ENCODE measurements around the gene AKAIN1.

Gene AKAIN1

DNA sequence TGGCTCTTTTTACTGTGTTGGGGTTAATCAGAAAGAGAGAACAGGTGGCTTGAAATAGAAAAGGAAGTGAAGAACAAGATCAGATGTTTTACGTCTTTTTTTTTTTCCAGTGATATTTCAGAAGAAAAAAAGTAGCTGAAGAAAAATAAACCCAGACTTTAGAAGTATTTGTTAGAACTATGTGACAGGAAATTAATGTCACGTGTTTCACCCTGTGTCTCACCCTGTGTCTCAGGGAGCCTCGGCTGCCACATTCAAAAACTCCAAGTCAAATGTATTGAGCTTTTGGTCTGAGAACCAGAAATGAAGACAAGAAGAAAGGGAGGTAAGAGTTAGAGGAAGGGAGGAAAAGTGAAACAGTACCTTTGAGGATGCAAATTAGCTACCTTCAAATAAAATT is 38.0 kb downstream of the AKAIN1 start:
- DNase-seq (ENCODE audit: low read depth), result no peak

DNA sequence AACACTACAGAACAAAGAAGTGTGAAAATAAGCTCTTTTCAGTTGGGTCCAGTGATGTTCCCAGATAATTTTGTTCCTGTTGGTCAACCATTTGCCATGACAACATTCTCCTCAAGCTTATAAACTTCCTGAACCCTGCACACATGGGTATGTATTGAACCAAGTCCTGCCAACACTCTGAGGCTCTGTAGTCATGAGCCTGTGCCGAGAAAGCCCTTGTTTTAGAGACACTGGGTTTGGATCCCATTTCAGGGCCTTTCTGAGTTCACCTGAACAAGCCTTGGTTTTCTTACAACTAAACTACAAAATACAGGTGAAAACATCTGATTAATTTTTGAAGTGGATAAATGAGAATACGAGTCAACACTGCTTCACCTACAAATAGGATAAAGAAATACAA is 38.5 kb downstream of the AKAIN1 start:
- DNase-seq (ENCODE audit: low read depth), result no peak

DNA sequence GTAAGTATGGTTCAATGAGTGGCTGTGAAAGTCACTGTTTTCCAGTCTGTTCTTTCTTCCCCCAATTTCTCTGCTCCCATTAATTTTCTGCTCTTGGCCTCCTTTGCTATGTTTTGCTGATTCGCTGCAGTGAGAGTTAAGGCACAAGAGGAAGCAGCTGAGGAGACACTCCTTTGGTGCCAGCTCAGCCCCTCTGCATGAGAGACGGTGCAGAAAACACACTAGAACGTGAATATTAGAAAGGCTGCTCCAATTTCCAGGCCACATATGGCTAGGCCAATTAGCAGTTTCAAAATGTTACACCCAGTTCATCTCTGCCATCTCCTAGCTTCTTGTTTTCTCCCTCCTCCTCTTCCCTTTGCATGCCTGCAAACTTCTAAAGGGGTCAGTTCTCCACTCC is 38.9 kb downstream of the AKAIN1 start:
- no peak for DNase-seq (ENCODE audit: low read depth)

DNA sequence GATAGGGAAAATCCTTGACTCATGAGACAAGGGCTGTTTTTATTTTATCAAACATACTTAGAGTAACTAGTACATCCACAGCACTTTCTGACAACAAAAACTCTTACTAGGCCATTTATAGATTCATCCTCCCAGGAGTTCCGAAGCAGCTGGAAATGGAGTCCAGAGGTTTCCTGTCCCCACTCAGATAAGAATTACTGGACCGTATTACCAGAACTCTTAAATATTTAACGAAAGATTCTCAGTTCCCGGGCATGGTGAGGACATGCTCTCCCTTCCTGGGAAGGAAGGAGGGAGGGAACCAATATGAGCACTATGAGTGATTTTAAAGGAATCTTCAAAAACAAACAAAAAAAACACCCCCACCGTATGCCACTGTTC is 41.2 kb downstream of the AKAIN1 start:
- DNase-seq (ENCODE audit: low read depth), result no peak

DNA sequence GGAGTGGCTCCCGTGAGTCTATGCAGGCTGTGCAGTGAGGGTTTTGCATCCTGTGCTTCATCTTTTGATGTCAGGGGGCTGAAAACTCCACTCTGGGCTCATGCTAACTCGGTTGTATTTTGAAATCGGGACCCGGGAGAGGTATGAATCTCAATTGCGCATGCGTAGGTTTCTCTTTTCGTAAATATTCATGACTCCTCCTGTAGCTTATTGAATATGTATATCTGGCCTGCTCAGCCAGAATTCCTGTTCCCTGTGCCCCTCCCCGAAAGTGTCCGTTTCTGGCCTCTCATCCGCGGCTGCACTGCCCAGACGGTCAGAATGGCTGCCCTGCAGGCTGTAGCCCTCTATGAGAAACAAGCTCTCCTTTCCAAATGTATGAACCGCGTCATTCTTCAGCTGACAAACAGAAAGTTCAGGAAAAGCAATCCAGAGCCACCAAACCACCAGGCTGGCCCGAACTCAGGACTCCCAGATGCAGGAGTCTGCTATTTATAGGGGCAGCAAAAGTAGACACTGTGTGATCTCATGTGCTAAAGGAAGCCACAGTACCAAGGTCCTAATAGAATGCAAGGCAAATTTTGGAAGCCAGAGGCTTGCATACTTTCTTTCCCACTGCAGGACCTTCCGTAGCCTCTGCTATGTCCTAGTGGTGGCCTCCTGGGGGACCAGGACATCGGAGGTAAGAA is 41.7 kb downstream of the AKAIN1 start:
- no peak for DNase-seq (ENCODE audit: low read depth)

DNA sequence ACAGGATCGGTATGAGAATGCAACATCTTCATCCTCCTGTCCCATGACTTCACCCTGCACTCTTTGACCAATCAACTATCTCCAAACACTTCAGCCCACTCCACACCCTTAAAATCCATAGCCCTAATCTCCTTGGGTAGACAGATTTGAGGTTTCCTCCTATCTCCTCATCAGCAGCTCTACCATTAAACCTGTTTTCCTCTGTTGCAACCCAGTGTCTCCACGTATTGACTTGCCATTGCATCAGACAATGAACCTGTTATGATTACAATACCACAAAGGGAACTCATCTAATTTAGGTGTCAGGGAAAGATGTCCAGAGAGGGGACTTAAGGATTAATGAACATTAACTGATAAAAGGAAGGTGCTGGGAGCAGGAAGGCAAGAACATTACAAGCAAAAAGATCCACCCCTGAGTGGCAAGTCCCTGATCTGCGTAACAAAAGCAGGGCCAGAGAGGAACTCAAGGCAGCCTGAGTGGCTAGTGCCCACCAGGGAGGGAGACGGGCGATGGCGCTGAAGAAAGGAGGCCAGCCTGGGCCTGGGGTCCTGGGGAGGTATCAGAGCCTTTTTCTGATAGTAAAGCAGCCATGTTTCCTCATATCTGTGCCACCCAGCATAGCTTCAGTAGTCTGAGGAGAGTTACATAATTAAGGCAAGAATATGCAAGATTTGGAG is 44.6 kb downstream of the AKAIN1 start:
- DNase-seq (ENCODE audit: low read depth), result no peak

DNA sequence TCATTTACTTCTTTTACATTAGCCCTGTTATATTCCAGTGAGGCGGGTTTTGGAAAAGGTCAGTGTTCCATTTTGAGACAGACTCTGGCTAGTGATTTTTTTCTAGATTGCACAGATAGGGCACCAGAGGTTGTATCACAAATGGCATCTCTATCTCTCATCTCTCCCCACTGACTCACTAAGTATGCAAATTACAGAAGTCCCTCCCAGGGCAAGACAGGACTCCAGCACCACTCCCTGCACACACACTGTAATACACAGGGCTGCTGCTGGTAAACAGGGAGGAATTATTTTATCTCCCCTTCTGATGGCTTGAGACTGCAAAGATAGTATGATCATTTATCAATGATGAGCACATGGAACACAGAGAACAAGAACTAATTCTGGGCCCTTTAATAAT is 46.2 kb downstream of the AKAIN1 start:
- DNase-seq (ENCODE audit: low read depth), result no peak

DNA sequence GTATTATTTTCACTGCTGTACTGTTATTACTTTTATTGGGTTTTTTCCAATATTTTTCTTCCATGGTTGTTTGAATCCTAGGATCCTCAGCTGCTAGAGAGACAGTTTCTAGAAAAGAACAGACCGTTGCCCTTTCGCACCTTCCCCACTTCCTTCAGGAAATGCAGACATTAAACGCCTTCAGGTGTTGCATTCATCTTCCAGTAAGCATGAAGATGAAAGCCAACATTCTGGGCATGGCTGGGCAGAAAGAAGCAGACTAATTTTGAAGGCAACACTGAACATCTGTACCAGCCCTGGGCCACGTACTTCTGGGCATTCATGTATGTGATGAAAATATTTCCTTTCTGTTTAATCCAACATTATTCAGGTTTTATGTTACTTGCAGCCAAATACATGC is 51.0 kb downstream of the AKAIN1 start:
- DNase-seq (ENCODE audit: low read depth), result no peak

DNA sequence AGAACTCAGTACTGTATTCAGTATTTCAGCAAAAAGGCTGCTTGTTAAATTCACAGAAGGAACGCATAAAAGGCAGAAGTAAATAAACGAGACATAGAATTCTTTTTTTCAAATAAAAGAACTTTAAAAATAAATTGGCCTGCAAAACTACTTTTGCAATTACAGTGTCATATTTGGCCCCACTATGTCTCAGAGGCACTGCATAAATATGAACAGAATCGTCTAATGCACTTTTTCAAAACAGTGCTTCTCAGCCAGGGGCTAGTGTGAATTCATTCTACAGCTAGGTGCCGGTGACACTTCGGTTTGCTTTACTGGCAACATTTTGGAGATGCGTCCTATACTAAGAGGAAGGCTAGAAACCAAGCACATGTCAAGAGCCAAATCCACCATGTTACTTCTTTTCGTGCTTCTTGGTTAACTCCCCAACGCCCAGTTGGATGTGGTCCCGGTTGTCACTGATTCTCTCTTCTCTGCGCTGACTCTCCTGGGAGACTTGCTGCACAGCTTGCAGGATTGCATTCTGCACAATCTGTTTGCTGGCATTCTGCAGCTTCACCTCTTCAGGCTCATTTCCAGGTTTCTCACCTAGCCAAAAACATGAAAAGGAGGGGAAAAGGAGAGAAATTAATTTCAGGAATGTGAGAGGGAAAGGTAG is 51.8 kb downstream of the AKAIN1 start:
- DNase-seq (ENCODE audit: low read depth), result no peak

DNA sequence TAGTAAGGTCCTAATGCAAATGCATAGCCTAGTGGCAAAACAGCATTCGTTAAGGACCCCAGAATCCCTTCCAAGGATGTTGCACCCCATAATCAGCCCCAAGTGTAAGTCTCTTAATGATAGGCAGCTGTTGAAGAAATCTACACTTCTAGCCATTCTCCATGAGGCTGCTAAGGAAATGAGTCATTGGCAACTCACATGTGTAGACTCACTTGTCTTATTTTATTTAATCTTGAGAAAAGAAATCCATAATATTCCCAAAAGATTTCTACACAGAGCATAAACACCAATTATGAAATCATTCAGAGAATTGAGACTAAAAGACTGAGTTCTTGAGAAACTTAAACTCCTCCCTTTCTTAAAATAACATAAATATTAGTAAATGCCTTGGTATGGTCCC is 52.4 kb downstream of the AKAIN1 start:
- DNase-seq (ENCODE audit: low read depth), result no peak

DNA sequence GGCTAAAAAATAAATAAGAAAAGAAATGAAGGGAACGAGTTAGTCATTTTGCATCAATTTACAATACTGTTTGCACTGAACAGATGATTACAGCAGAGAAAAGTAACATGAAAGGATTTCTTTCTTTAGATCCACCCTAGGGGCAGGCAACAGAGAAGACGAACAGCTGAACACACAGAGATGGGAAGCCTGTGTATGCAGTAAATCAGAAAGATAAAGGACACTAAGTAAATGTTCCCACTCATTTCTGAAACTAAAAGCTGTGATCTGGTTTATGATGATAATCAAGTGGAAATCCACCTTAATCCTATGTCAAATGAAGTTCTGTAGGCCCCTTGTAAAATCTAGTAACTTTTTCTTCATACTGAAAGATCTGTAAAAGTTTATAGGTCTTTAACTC is 54.2 kb downstream of the AKAIN1 start:
- DNase-seq (ENCODE audit: low read depth), result no peak

DNA sequence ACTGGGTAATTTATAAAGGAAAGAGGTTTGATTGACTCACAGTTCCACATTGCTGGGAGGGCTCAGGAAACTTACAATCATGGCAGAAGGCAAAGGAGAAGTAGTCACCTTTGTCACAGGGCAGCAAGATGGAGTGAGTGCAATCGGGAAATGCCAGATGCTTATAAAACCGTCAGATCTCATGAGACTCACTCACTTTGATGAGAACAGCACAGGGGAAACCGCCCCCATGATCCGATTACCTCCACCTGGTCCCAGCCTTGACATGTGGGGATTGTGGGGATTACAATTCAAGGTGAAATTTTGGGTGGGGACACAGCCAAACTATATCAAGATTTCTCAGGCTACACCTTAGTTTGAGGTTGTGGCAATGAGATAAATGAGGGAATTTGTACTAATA is 54.9 kb downstream of the AKAIN1 start:
- no peak for DNase-seq (ENCODE audit: low read depth)

DNA sequence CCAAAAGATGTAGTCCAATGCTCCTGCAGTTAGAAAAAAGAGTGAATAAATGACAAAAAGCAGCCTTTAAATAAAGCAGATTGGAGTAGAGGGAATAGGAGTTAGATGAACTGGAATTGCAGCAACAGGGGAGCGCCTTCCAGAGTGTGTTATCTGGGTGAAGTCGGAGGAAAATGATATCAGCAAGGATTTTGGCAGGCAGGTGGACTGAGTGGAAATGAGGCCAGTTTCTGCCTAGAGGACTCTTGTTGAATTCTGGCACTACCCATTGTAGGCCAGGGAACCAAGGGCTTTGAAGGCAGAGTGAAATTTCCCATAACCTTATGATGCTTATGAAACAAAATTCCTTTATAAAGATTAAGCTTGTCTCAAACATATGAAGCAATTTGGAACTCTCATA is 59.8 kb downstream of the AKAIN1 start:
- DNase-seq (ENCODE audit: low read depth), result no peak

DNA sequence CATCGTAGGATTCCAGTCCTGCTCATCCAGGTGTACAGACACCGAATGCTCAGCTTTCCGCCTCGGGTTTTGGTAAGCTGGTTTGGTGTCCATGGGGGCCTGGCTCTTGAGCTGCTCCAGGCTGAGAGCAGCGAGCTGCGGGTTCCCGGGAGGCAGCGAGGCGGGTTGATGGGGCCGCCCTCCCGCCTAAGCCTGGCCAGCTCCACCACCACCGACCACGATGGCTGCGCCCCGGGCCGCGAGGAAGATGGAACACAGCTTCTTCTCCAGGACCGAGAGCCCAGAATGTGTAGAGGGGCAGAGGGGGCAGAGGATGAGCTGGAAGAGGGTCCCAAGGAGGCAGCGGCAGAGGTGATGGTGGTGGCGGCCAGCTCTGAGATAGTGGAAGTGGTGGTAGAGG is 64.1 kb downstream of the AKAIN1 start:
- no peak for DNase-seq (ENCODE audit: low read depth)

DNA sequence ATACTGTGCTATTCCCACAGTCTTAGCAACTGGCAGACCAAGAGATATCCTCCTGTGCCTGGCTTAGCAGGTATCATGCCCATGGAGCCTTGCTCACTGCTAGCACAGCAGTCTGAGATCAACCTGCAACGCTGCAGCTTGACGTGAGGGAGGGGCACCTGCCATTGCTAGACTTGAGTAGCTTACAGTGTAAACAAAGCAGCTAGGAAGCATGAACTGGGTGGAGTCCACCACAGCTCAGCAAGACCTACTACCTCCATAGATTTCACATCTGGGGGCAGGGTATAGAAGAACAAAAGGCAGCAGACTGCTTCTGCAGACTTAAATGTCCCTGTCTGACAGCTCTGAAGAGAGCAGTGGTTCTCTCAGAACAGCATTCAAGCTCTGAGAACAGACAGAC is 74.8 kb downstream of the AKAIN1 start:
- no peak for DNase-seq (ENCODE audit: low read depth)

DNA sequence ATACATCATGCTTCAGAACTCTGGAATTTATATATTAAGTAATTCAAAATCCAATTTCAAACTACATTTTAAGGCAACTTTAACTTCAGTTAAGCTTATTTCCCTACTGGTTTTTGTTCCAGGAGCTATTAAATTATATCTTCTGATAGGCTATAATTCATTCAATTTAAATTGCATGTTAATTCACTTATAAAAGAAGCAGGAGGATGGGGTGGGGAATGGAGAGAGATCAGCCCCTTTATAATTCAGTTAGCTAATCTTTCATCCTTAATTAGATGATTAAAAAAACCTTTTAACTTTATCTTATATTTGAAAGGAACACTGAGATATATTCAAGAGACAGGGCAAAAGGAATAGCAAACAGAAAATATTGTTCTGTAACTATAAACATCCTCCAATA is 86.8 kb downstream of the AKAIN1 start:
- DNase-seq (ENCODE audit: low read depth), result no peak

DNA sequence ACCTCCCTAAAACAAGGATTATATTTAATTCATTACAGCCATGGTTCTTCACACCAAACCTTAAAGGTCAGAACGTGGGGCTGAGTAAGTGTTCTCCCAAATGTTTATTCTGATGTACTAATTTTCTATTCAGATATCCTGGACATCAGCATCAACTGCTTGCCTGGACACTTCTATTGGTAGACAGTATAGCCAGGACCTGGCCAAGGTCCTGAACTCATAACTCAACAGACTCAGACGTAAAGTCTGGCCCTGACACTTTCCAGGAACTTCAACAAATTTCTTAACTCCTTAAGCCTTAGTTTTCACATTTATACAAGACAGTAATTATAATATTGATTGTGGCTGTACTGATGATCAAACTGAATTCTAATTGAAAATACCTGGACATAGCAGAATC is 89.1 kb downstream of the AKAIN1 start:
- no peak for DNase-seq (ENCODE audit: low read depth)

DNA sequence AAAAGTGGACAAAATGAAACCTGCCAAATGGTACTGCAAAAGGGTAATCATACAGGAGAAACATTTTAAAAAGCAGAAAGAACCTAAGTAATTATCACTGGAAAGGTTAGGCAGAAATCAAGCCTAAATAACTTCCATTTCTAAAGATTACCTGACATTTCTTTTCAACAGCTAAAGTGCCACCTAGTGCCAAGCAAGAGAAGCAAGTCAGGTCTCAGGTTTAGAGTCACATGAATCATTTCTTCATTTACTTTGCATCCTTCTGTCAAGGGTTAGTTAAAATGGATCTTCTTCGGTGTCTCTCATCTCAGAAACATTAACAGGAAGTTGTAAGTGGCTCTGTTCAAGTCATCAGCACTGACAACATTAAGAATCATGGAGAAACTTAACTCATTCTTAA is 90.3 kb downstream of the AKAIN1 start:
- no peak for DNase-seq (ENCODE audit: low read depth)

DNA sequence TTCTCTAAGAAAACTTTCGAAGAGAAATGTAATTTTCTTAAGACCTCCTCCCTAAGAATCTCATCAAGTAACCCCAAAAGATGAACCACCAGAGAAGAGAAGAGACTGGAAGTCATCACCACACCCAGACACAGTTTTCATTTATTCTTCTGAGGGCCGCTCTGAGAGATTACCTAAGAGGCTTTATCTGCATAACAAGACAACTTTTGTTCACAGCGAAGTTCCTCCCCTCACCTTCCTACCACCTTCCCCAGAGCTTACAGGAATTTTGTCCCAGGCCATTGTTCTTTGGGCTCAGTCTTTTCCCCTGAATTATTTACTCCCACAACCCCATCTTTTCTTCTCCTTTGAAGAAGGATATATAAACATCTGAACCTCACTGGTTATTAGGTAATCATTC is 92.8 kb downstream of the AKAIN1 start:
- DNase-seq (ENCODE audit: low read depth), result no peak

DNA sequence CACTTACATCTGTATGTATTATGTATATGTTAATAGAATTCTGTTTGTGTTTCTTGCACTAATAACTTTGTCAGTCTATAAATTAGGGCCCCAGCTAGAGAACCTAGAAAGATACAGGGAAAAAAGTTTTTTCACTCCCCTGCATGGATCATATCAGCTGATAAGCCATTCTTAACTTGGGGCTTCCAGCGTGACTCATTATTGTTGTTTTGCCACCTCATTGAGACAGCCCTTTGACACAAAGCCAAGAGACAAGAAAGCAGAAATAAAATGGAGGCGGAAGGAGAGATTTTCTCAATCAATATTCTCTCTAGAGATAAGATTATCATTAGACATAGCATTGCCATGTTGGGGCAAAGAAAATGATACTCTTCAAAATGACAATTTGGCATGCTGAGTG is 93.4 kb downstream of the AKAIN1 start:
- no peak for DNase-seq (ENCODE audit: low read depth)

DNA sequence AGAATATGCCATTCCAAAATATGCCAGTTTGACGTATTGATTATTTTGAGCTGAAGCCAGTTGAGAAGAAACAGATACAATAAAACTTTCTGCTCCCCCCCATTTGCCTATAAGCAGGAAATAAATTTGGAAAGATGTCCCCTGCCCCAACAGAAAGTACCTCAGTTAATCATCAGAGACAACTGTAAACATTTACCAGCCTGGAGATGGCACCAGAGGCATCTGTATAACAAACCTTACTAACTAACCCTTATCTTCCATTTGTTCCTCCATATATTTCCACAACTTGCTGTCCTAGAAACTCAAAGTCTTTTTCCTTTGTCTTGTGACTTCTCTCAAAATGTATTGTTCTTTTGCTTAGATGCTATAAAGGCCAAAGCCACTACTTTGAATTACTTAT is 93.8 kb downstream of the AKAIN1 start:
- DNase-seq (ENCODE audit: low read depth), result no peak

DNA sequence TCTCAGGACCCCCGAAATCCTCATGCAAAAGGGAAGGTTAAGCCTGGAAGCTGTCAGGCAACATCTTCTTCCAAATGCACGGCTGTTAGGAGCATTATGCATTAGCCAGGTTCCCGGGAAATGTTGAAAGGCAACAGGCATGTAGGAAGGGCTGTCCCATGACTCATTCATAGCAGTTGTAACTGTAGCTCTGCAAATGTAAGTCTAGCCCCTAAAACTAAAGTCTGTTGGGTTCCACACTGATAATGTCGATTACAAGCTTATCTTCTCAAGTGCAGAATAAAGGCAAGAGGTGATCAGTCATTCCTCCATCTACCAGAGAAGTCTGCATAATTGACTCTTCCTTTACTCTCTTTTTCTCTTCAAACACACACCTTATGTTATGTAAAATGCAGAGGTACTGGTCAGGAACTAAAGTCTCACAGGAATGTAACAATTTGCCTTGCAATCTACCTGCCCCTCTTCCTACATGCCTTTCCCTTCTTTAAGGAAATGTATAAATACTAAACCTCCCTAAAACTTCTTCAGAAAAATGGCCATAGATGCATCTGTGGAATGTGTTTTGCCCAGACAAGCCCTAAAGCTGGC is 99.8 kb downstream of the AKAIN1 start:
- no peak for DNase-seq (ENCODE audit: low read depth)

DNA sequence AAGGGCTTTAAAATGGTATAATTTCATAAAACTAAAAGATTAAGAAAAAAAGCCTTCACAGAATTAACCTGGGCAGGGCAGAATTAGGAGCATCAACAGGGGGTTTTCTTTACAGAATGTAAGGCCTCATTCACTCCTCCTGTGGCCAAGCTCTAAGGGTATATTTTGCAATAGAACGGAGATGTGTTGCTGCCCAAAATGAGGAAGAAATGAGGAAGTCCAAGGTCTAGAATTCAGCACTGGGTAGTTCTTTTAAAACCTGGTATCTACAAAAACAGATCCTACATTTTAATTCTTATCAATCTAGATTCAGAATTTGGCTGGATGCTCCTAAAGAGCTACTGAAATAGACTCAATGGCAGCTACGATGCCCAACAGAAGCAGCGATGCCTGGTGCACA is 101.8 kb downstream of the AKAIN1 start:
- DNase-seq (ENCODE audit: low read depth), result no peak

All from stimulated activated CD8-positive, alpha-beta memory T cell treated with anti-CD3 and anti-CD28 coated beads, Interleukin-15, amount 100 ng/mL, for 24 hours (primary cell).